ENCODE results near the gene ADGRL3.

Gene ADGRL3

DNA sequence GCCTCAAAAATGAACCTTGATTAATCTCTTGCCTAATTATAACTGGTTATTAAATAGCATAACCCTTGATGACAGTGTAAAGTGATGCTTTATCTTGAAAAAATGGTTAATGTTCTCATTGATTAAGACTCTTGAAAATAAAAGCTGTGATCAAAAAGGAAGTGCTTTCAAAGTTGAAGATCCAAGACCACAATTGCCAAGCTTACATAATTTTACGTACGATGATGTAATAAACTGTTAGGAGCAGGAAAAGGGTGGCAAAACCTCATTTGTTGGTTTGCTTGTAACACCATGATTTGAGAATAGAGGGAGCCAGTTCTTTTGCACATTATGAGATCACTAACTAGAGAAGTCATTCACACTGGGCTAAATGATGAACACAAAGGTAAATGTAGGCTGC, 322.2 kb downstream of the ADGRL3 start:
- TF ChIP-seq CTCF (IDR thresholded peaks at IDR 0.05; ENCODE audit: low read depth, low read length) = no peak
- no peak for DNase-seq (ENCODE audit: low read depth, low spot score)
- in situ Hi-C loops (cut with HindIII; ENCODE audit: low sequenced_read_pairs) = no loop called here
- H3K4me3 ChIP-seq (ENCODE audit: low read depth, low read length) = no peak overlapping the region

GRCh38 chr4:61527888-61528287, 327.8 kb downstream of the ADGRL3 start:
- H3K4me3 ChIP-seq (ENCODE audit: low read depth, low read length) = no peak overlapping the region
- in situ Hi-C loops (cut with HindIII; ENCODE audit: low sequenced_read_pairs) = no loop called here

GRCh38 chr4:61528595-61528994, 328.5 kb downstream of the ADGRL3 start:
- no peak for TF ChIP-seq CTCF (IDR thresholded peaks at IDR 0.05; ENCODE audit: low read depth, low read length)
- H3K4me3 ChIP-seq (ENCODE audit: low read depth, low read length) = no peak overlapping the region
- DNase-seq (ENCODE audit: low read depth, low spot score) = no peak
- in situ Hi-C loops (cut with HindIII; ENCODE audit: low sequenced_read_pairs) = no loop called here

More at GRCh38 chr4:61527888-61528287, 327.8 kb downstream of the ADGRL3 start:
- peak; percentile 9 for DNase-seq (ENCODE audit: low read depth, low spot score)
- no peak for TF ChIP-seq CTCF (IDR thresholded peaks at IDR 0.05; ENCODE audit: low read depth, low read length)

DNA sequence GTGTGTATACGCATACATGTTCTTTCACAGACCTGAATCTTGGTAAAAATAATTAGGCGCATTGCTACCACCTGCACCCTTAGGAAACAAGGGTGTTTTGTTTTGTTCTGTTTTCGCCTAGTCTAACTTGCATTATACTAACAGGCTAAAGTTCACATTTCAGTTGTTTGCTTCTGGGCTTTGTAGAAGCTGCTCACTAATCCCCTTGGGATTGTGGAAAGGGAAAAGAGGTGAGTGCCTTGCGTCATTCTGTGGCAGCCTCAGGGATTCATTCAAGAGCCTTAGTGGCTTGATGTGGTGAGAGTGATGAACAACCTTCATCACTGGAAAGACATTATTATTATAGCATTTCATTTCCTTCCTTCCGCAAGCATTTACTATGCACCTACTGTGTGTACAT, 331.1 kb downstream of the ADGRL3 start:
- in situ Hi-C loops (cut with HindIII; ENCODE audit: low sequenced_read_pairs) = no loop called here
- DNase-seq (ENCODE audit: low read depth, low spot score) = no peak
- TF ChIP-seq CTCF (IDR thresholded peaks at IDR 0.05; ENCODE audit: low read depth, low read length) = no peak
- H3K4me3 ChIP-seq (ENCODE audit: low read depth, low read length) = no peak overlapping the region

- no peak overlapping the region for H3K4me3 ChIP-seq (ENCODE audit: low read depth, low read length)
- DNase-seq (ENCODE audit: low read depth, low spot score) = peak; percentile 35
- in situ Hi-C loops (cut with HindIII; ENCODE audit: low sequenced_read_pairs) = no loop called here
- TF ChIP-seq CTCF (IDR thresholded peaks at IDR 0.05; ENCODE audit: low read depth, low read length) = no peak
Measured at GRCh38 chr4:61532336-61533000, 332.3 kb downstream of the ADGRL3 start.

DNA sequence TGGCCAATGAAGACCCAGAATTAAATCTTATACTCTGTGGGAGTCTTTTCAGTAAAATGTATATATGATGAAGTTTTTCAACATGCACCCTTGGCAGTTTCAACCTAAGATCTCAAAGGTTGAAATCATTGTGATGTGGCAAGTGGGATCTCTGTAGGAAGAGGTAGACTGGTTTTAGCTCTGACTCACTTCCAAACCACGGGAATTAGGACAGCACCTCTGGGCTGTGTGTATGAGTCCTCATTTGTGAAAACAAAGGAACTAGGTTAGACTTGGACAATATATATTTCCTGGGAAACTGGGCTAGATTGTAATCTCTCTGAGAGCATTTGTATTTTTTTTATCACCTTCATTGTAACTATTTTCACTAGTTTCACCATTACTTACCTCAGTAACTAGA, 333.0 kb downstream of the ADGRL3 start:
- in situ Hi-C loops (cut with HindIII; ENCODE audit: low sequenced_read_pairs) = no loop called here
- peak; percentile 31 for DNase-seq (ENCODE audit: low read depth, low spot score)

More for the DNA sequence above, 333.0 kb downstream of the ADGRL3 start:
- H3K4me3 ChIP-seq (ENCODE audit: low read depth, low read length) = no peak overlapping the region
- no peak for TF ChIP-seq CTCF (IDR thresholded peaks at IDR 0.05; ENCODE audit: low read depth, low read length)
